ENCODE data around the gene NINL.

DNA sequence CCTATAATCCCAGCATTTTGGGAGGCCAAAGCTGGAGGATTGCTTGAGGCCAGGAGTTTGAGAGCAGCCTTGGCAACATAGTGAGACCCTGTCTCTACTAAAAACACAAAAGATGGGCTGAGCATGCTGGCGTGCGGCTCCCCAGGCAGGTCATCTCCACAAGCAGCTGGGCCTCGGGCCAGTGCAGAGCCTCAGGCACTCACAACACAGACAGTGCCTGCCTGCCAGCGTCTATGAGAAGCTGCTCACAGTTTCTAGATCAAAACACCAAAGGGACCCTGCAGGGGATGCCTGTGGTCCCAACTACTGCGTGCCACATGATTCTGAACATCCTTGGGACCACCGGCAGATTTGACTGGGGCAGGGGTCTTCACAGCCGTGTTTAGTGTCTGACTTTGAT lies 118.5 kb downstream of the NINL start:
- TF ChIP-seq CTCF (IDR thresholded peaks at IDR 0.05; ENCODE audit: low read depth, low read length, poor library complexity, severe bottlenecking), result no peak
- TF ChIP-seq EZH2phosphoT487 (IDR thresholded peaks at IDR 0.05; ENCODE audit: borderline replicate concordance, low read length), result no peak

Measured in DOHH2 (cell line).